B cell (primary cell): ENCODE data around the gene FBXO27. TPM values are rescaled to one million over a fixed set of nuclear protein-coding genes. Genes with fewer than 3 reads are reported as not detected.

Source experiments
- ATAC-seq: fragments of 200-7000 bp; cut with Tn5 transposase; one replicate; pipeline ENCODE4 v1.10.0; 2021; ENCODE audit warnings: low read depth, mild to moderate bottlenecking, moderate number of reproducible peaks, moderate library complexity
- CTCF ChIA-PET: fragments of 350-600 bp; sonication (Branson Sonifier 250); formaldehyde crosslinking; loops from one replicate; lab custom pipeline; 2021; ENCODE audit warnings: antibody characterized with exemption, inconsistent platforms; lab: Charles Lee
- POLR2A ChIA-PET: fragments of 350-600 bp; sonication (Branson Sonifier 250); formaldehyde crosslinking; loops from one replicate; lab custom pipeline; 2021; ENCODE audit warnings: antibody characterized with exemption; lab: Charles Lee
- DNase-seq: peaks from one replicate; pipeline ENCODE4 v3.0.0; 2013
- H2AFZ ChIP-seq: 2 replicates; pipeline ENCODE4 v1.6.1; 2012; ENCODE audit warnings: mild to moderate bottlenecking, low read depth, low read length; ENCODE audit not compliant: insufficient read depth, poor library complexity, severe bottlenecking
- H3K27ac ChIP-seq, 2 donors: 1 replicate in 1 of 2; 2 replicates in 1 of 2; pipeline ENCODE4 v1.5.1; 2012 to 2013; ENCODE audit warnings: low read length in 2 of 2, mild to moderate bottlenecking in 2 of 2, moderate library complexity in 1 of 2
- H3K27me3 ChIP-seq, 4 experiments: fragments of 200-600 bp in 1 of 4; sonication (generic) in 1 of 4; replicated peaks in 1 of 4; 1 replicate in 2 of 4; 2 replicates in 2 of 4; pipeline versions ENCODE4 v1.6.1 to v1.7.0; 2013 to 2016; ENCODE audit warnings: low read length in 3 of 4, mild to moderate bottlenecking in 2 of 4, mixed read lengths in 1 of 4, moderate library complexity in 1 of 4; ENCODE audit not compliant: insufficient read depth in 4 of 4, control insufficient read depth in 3 of 4; ENCODE audit errors: control extremely low read depth in 1 of 4
- H3K36me3 ChIP-seq, 2 experiments: replicated peaks in 1 of 2; 1 replicate in 1 of 2; 2 replicates in 1 of 2; pipeline versions ENCODE4 v1.6.1 to v1.7.1; 2013; ENCODE audit warnings: low read length in 1 of 2; ENCODE audit not compliant: insufficient read depth in 2 of 2, control insufficient read depth in 1 of 2; ENCODE audit errors: control extremely low read depth in 1 of 2, extremely low read depth in 1 of 2
- H3K4me1 ChIP-seq, 2 donors: fragments of 200-600 bp in 1 of 2; sonication (generic) in 1 of 2; 1 replicate in 1 of 2; 2 replicates in 1 of 2; pipeline versions ENCODE4 v1.5.1 to v1.6.1; 2013 to 2017; ENCODE audit warnings: low read length in 2 of 2; ENCODE audit not compliant: control insufficient read depth in 2 of 2, insufficient read depth in 2 of 2
- H3K4me2 ChIP-seq: replicated peaks from 2 replicates; pipeline ENCODE3; 2012; ENCODE audit warnings: mild to moderate bottlenecking, low read depth, low read length; ENCODE audit not compliant: poor library complexity, severe bottlenecking
- H3K4me3 ChIP-seq, 5 experiments: fragments of 200-600 bp in 1 of 5; sonication (generic) in 1 of 5; 1 replicate in 3 of 5; 2 replicates in 2 of 5; pipeline versions ENCODE4 v1.5.1 to v1.7.0; 2011 to 2016; ENCODE audit warnings: low read length in 4 of 5, mild to moderate bottlenecking in 4 of 5, low read depth in 2 of 5, control low read depth in 1 of 5, moderate library complexity in 1 of 5; ENCODE audit not compliant: insufficient read depth in 1 of 5; ENCODE audit errors: control extremely low read depth in 1 of 5, extremely low read depth in 1 of 5
- H3K79me2 ChIP-seq: fragments of 200-600 bp; sonication (generic); one replicate; pipeline ENCODE4 v1.6.0; 2016; ENCODE audit warnings: low read length; ENCODE audit not compliant: control insufficient read depth, insufficient read depth
- H3K9ac ChIP-seq: fragments of 200-600 bp; sonication (generic); 2 replicates; pipeline ENCODE4 v1.6.1; 2017; ENCODE audit warnings: mild to moderate bottlenecking, low read length, moderate library complexity
- H3K9me3 ChIP-seq, 3 donors: one replicate each; pipeline versions ENCODE4 v1.6.1 to v1.7.1; 2013; ENCODE audit warnings: low read length in 2 of 3; ENCODE audit not compliant: control insufficient read depth in 2 of 3, insufficient read depth in 1 of 3; ENCODE audit errors: control extremely low read depth in 1 of 3
- H4K20me1 ChIP-seq: 2 replicates; pipeline ENCODE4 v1.6.0; 2012; ENCODE audit warnings: mild to moderate bottlenecking, low read length; ENCODE audit not compliant: insufficient read depth, control insufficient read depth, poor library complexity, severe bottlenecking
- H3K27ac Mint-ChIP-seq: one replicate; pipeline ENCODE4 v1.8.0; 2021; ENCODE audit warnings: mixed read lengths
- H3K27me3 Mint-ChIP-seq: one replicate; pipeline ENCODE4 v1.8.0; 2021; ENCODE audit warnings: mixed read lengths
- H3K4me1 Mint-ChIP-seq: one replicate; pipeline ENCODE4 v1.8.0; 2021; ENCODE audit warnings: mixed read lengths
- H3K4me3 Mint-ChIP-seq: one replicate; pipeline ENCODE4 v1.8.0; 2021; ENCODE audit warnings: mixed read lengths
- H3K9me3 Mint-ChIP-seq: one replicate; pipeline ENCODE4 v1.8.0; 2022; ENCODE audit warnings: mixed read lengths; ENCODE audit not compliant: insufficient read depth
- CTCF ChIP-seq: fragments of 200-600 bp; IDR thresholded peaks from one replicate; pipeline ENCODE4 v1.8.0; 2022; ENCODE audit warnings: antibody characterized with exemption, mild to moderate bottlenecking
- EZH2 ChIP-seq: IDR thresholded peaks from 2 replicates; pipeline ENCODE4 v1.6.1; 2012; ENCODE audit warnings: borderline replicate concordance, low read depth, mild to moderate bottlenecking, moderate library complexity, low read length; ENCODE audit not compliant: insufficient read depth, poor library complexity, severe bottlenecking
- WGBS: methylation state at CpG from one replicate; pipeline ENCODE4 v1.1.5; 2013; ENCODE audit warnings: missing lambda C conversion rate; ENCODE audit not compliant: insufficient coverage; 5-methylcytosine and 5-hydroxymethylcytosine counted together
- intact Hi-C: fragments of 100-400 bp; cut with micrococcal nuclease; formaldehyde crosslinking; loops from one replicate; pipeline ENCODE4 v1.10.0; 2022
- polyA plus RNA-seq: library from polyadenylated mRNA; depleted of rRNA; stranded (reverse); fragments of >200 nt; gene quantifications from 2 replicates; pipeline ENCODE4 v1.2.3, GENCODE V29; 2012
- total RNA-seq, 2 donors: library from RNA; stranded (reverse); fragments of 120-200 nt in 1 of 2; gene quantifications; 1 replicate in 1 of 2; 2 replicates in 1 of 2; pipeline versions ENCODE4 v1.2.3 to v1.2.4, GENCODE V29; 2013 to 2022

The FBXO27 gene
- total and polyA plus RNA-seq, 2 donors (not counting 1 experiment from before 2014, with no cell fraction given) = 0.12 to 0.18 TPM

GRCh38 chr19:38975861-38976271 is 56.5 kb downstream of the FBXO27 start:
- CTCF ChIA-PET = no interaction called here
- H3K4me3 ChIP-seq = no peak overlapping the region
- POLR2A ChIA-PET = no interaction called here
- Mint-ChIP-seq H3K9me3 (peaks cover 4% of the 10 kb centered on the region), H3K27me3 (peaks cover 40% of the 10 kb centered on the region), H3K4me3 (peak overlapping the region; percentile 59), H3K4me1 (peaks cover 12% of the 10 kb centered on the region), H3K27ac (no peak overlapping the region)
- no peak overlapping the region for H2AFZ ChIP-seq
- intact Hi-C loops = no loop called here
- peak overlapping the region; percentile 33 for H3K4me2 ChIP-seq
- no peak for TF ChIP-seq EZH2
- no peak for TF ChIP-seq CTCF
- H3K79me2 ChIP-seq = no peaks in the 10 kb centered on the region
- ATAC-seq = no peak
- H3K27me3 ChIP-seq = peaks cover 0 to 19% (median 12%) of the 10 kb centered on the region in 4 experiments
- peaks cover 0 to 21% (median 5%) of the 10 kb centered on the region in 3 donors for H3K9me3 ChIP-seq
- no peaks in the 10 kb centered on the region for H4K20me1 ChIP-seq
- WGBS = 33% methylated on average over 14 of the region's 22 CpGs
- H3K27ac ChIP-seq = no peak overlapping the region
- no peak overlapping the region for H3K9ac ChIP-seq
- H3K4me1 ChIP-seq = peaks cover 0 to 3% of the 10 kb centered on the region in 2 donors
- no peaks in the 10 kb centered on the region for H3K36me3 ChIP-seq
- no peak for DNase-seq

- TF ChIP-seq CTCF = no peak
- TF ChIP-seq EZH2 = no peak
- Histone ChIP-seq H3K27me3 (peaks cover 0 to 19% (median 12%) of the 10 kb centered on the region in 4 experiments), H3K9ac (no peak within 1 kb of the TSS), H3K36me3 (no peaks in the 10 kb centered on the region), H2AFZ (peak within 1 kb of the TSS; percentile 16), H3K79me2 (no peaks in the 10 kb centered on the region), H4K20me1 (no peaks in the 10 kb centered on the region), H3K4me1 (peaks cover 0 to 3% of the 10 kb centered on the region in 2 donors), H3K9me3 (peaks cover 0 to 16% (median under 1%) of the 10 kb centered on the region in 3 donors), H3K27ac (no peak within 1 kb of the TSS), H3K4me2 (peak within 1 kb of the TSS; percentile 46), H3K4me3 (no peak within 1 kb of the TSS)
- Mint-ChIP-seq H3K4me1 (peaks cover 12% of the 10 kb centered on the region), H3K9me3 (no peaks in the 10 kb centered on the region), H3K4me3 (peak within 1 kb of the TSS; percentile 59), H3K27me3 (peaks cover 36% of the 10 kb centered on the region), H3K27ac (no peak within 1 kb of the TSS)
- intact Hi-C loops = no loop called here
- 15% methylated on average over 59 of the region's 63 CpGs for WGBS
- ATAC-seq (no peak), DNase-seq (no peak)
- POLR2A ChIA-PET = no interaction called here
- CTCF ChIA-PET = no interaction called here
Measured at GRCh38 chr19:38975214-38975860, 57.0 kb downstream of the FBXO27 start, which contains the start of gene FBXO17. Gene FBXO17, minus strand, starts transcription at chr19:38975742. Its CDS starts 25,423 bp downstream, at chr19:38950319.
